Activated CD4-positive, alpha-beta T cell treated with anti-CD3 and anti-CD28 coated beads, Interleukin-2, amount 10 ng/mL, durations not matched to agents 24 days and 14 days (primary cell): ENCODE data around the gene LSM3. TPM values are rescaled to one million over a fixed set of nuclear protein-coding genes. Genes with fewer than 3 reads are reported as not detected.

Source experiments
- DNase-seq: peaks from one replicate; pipeline ENCODE4 v3.0.0; 2022
- H3K27ac Mint-ChIP-seq: one replicate; pipeline ENCODE4 v1.8.0; 2022; ENCODE audit warnings: mild to moderate bottlenecking, mixed read lengths
- H3K27me3 Mint-ChIP-seq: one replicate; pipeline ENCODE4 v1.8.0; 2022; ENCODE audit warnings: mixed read lengths
- H3K36me3 Mint-ChIP-seq: one replicate; pipeline ENCODE4 v1.8.0; 2022; ENCODE audit warnings: low read depth, mild to moderate bottlenecking, mixed read lengths
- H3K4me1 Mint-ChIP-seq: one replicate; pipeline ENCODE4 v1.8.0; 2021; ENCODE audit warnings: mixed read lengths
- H3K4me3 Mint-ChIP-seq: one replicate; pipeline ENCODE4 v1.8.0; 2022; ENCODE audit warnings: mild to moderate bottlenecking, moderate library complexity, mixed read lengths
- H3K9me3 Mint-ChIP-seq: one replicate; pipeline ENCODE4 v1.8.0; 2021; ENCODE audit warnings: mixed read lengths
- intact Hi-C: fragments of 100-400 bp; cut with micrococcal nuclease; formaldehyde crosslinking; loops from one replicate; pipeline ENCODE4 v1.15.1; 2023
- total RNA-seq: library from RNA; stranded (reverse); gene quantifications from 2 replicates; pipeline ENCODE4 v1.2.3, GENCODE V29; 2022

LSM3 gene
- total RNA-seq, 1 donor from 2014 or later: 17.4 TPM

DNA sequence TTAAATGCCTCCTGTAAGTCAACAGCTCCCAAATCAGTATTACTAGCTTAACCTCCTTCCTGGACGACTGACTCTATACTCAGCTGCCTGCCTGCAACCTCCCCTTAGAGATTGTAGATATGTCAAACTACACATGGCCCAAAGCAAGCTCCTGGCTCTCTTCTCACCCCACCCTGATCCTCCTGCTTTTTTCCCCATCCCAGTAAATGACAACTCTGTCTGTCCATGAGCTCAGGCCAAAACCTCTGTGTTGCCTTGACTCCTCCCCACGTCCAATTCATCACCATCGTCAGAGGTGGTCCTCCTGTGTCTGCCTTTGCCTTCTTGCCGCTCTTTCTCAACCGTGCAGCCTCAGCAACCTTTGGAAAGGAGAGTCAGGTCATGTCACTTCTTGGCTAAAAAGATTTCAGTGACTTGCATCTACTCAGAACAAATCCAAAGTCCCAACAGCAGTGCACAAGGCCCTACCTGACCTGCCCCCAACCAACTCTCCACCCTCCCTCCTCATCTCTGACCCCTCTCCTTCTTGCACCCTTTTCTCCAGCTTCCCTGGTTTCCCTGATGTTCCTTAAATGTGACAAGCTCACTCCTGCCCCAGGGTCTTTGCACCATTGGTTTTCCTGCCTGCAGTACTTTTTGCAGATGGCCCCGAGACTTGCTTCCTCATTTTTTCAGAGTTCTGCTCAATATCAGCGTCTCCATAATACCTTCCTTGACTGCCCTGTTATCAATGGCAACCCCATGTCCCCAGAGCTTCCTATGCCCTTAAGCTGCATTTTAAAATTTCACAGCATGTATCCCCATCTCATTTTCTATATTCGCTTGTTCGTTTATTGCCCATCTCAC is 52.8 kb downstream of the LSM3 start:
- no peak for DNase-seq
- Mint-ChIP-seq H3K4me3 (no peak overlapping the region), H3K9me3 (peaks cover 5% of the 10 kb centered on the region), H3K27me3 (peaks cover 22% of the 10 kb centered on the region), H3K4me1 (peaks cover 8% of the 10 kb centered on the region), H3K27ac (no peak overlapping the region), H3K36me3 (peaks cover 2% of the 10 kb centered on the region)
- intact Hi-C loops: no loop called here

- DNase-seq: no peak
- Mint-ChIP-seq H3K27me3 (peaks cover 22% of the 10 kb centered on the region), H3K9me3 (peaks cover 5% of the 10 kb centered on the region), H3K4me1 (peaks cover 8% of the 10 kb centered on the region), H3K4me3 (no peak overlapping the region), H3K27ac (no peak overlapping the region), H3K36me3 (peaks cover 2% of the 10 kb centered on the region)
- intact Hi-C loops: no loop called here
These were observed 53.4 kb downstream of the LSM3 start for GRCh38 chr3:14231998-14232501.

- DNase-seq: no peak
- peaks cover 2% of the 10 kb centered on the region for H3K36me3 Mint-ChIP-seq
- intact Hi-C loops: no loop called here
- H3K27me3 Mint-ChIP-seq: peaks cover 20% of the 10 kb centered on the region
- H3K9me3 Mint-ChIP-seq: peaks cover 5% of the 10 kb centered on the region
- H3K27ac Mint-ChIP-seq: no peak overlapping the region
- H3K4me1 Mint-ChIP-seq: peaks cover 8% of the 10 kb centered on the region
- no peak overlapping the region for H3K4me3 Mint-ChIP-seq
These were observed 55.8 kb downstream of the LSM3 start for GRCh38 chr3:14234251-14235002.

- Mint-ChIP-seq H3K27me3 (peaks cover 20% of the 10 kb centered on the region), H3K4me3 (no peak overlapping the region), H3K27ac (no peak overlapping the region), H3K36me3 (peaks cover 2% of the 10 kb centered on the region), H3K4me1 (peaks cover 8% of the 10 kb centered on the region), H3K9me3 (peaks cover 5% of the 10 kb centered on the region)
- intact Hi-C loops: no loop called here
- DNase-seq: no peak
These were observed 56.6 kb downstream of the LSM3 start for GRCh38 chr3:14235003-14235911.

GRCh38 chr3:14235912-14236295 is 57.3 kb downstream of the LSM3 start:
- Mint-ChIP-seq H3K36me3 (peaks cover 2% of the 10 kb centered on the region), H3K4me3 (no peak overlapping the region), H3K27me3 (peaks cover 23% of the 10 kb centered on the region), H3K27ac (no peak overlapping the region), H3K9me3 (peaks cover 5% of the 10 kb centered on the region), H3K4me1 (peaks cover 8% of the 10 kb centered on the region)
- DNase-seq: no peak
- intact Hi-C loops: no loop called here

DNA sequence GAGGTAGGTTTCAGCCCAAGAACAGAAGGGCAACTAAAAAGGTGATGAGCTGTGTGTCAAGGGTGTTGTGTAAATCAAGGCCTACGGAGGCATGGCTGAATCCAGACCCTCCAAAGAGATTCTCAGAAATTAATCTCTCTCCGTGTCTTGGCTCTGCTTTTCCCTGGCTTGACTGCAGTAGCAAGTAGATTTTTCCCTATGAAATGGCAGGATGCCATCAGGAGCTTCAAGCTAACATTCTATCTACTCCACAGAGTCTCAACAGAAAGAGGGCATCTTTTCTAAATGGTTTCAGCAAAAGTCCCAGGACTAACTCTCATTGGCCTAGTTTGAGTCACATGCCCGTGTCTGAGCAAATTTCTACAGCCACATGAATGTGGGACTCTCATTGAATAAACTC is 58.3 kb downstream of the LSM3 start:
- Mint-ChIP-seq H3K9me3 (peaks cover 5% of the 10 kb centered on the region), H3K4me1 (peaks cover 8% of the 10 kb centered on the region), H3K27ac (no peak overlapping the region), H3K27me3 (peaks cover 17% of the 10 kb centered on the region), H3K36me3 (peaks cover 2% of the 10 kb centered on the region), H3K4me3 (no peak overlapping the region)
- DNase-seq: no peak
- intact Hi-C loops: no loop called here

- Mint-ChIP-seq H3K36me3 (peaks cover 2% of the 10 kb centered on the region), H3K27ac (no peak overlapping the region), H3K27me3 (peaks cover 13% of the 10 kb centered on the region), H3K4me1 (peaks cover 8% of the 10 kb centered on the region), H3K4me3 (no peak overlapping the region), H3K9me3 (peaks cover 5% of the 10 kb centered on the region)
- no peak for DNase-seq
- intact Hi-C loops: no loop called here
These were observed 58.8 kb downstream of the LSM3 start for GRCh38 chr3:14237457-14237856.

GRCh38 chr3:14238356-14238755 is 59.7 kb downstream of the LSM3 start:
- peaks cover 4% of the 10 kb centered on the region for H3K9me3 Mint-ChIP-seq
- H3K27me3 Mint-ChIP-seq: peaks cover 11% of the 10 kb centered on the region
- DNase-seq: no peak
- peaks cover 2% of the 10 kb centered on the region for H3K36me3 Mint-ChIP-seq
- intact Hi-C loops: no loop called here
- peaks cover 6% of the 10 kb centered on the region for H3K4me1 Mint-ChIP-seq
- H3K27ac Mint-ChIP-seq: no peak overlapping the region
- no peak overlapping the region for H3K4me3 Mint-ChIP-seq

DNA sequence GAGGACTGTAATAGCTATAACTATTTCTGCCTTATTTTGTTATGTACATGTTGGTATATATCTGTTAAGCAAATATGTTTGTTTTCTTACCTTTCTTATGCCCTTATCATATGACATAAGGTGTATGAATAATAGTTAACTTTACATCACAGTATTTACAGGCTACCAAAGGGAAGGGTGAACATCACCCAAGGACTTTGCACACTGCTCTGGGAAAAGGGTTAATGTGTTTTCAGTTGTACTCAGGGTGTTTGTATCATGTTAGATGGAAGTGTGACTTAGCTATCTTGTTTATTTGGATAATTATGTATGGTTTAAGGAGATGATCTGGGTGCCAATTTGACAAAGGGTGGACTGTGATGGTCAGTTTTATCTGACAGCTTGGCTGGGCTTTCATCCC is 60.3 kb downstream of the LSM3 start:
- Mint-ChIP-seq H3K4me3 (no peak overlapping the region), H3K27ac (no peak overlapping the region), H3K4me1 (peaks cover 4% of the 10 kb centered on the region), H3K9me3 (no peaks in the 10 kb centered on the region), H3K36me3 (no peaks in the 10 kb centered on the region), H3K27me3 (peaks cover 8% of the 10 kb centered on the region)
- intact Hi-C loops: no loop called here
- DNase-seq: no peak

DNA sequence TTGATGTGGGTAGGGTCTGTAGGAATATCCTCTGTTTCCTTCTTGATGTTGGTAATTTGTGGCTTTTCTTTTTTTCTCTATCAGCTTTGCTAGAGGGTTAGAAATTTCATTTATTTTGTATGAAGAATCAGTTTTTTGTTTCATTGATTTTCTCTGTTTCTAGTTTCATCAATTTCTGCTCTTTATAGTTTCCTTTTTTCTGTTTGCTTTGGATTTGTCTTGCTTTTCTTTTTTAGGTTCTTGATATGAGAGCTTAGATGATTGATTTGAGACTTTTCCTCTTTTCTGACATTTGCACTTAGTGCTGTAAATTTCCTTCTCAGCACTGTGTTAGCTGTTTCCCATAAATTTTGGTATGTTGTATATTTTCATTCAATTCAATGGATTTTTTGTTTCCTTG is 61.3 kb downstream of the LSM3 start:
- H3K4me3 Mint-ChIP-seq: no peak overlapping the region
- no peaks in the 10 kb centered on the region for H3K36me3 Mint-ChIP-seq
- H3K27ac Mint-ChIP-seq: no peak overlapping the region
- peaks cover 3% of the 10 kb centered on the region for H3K4me1 Mint-ChIP-seq
- DNase-seq: no peak
- intact Hi-C loops: no loop called here
- peaks cover 8% of the 10 kb centered on the region for H3K27me3 Mint-ChIP-seq
- no peaks in the 10 kb centered on the region for H3K9me3 Mint-ChIP-seq

- Mint-ChIP-seq H3K9me3 (no peaks in the 10 kb centered on the region), H3K4me1 (no peaks in the 10 kb centered on the region), H3K36me3 (no peaks in the 10 kb centered on the region), H3K27me3 (peaks cover 8% of the 10 kb centered on the region), H3K4me3 (no peak overlapping the region), H3K27ac (no peak overlapping the region)
- no peak for DNase-seq
- intact Hi-C loops: no loop called here
These were observed 61.7 kb downstream of the LSM3 start for GRCh38 chr3:14240366-14240765.

GRCh38 chr3:14241716-14242115 is 63.1 kb downstream of the LSM3 start:
- intact Hi-C loops: no loop called here
- Mint-ChIP-seq H3K4me1 (no peaks in the 10 kb centered on the region), H3K27ac (no peak overlapping the region), H3K36me3 (no peaks in the 10 kb centered on the region), H3K9me3 (no peaks in the 10 kb centered on the region), H3K27me3 (peaks cover 8% of the 10 kb centered on the region), H3K4me3 (no peak overlapping the region)
- DNase-seq: no peak

GRCh38 chr3:14242490-14243311 is 64.1 kb downstream of the LSM3 start:
- Mint-ChIP-seq H3K36me3 (no peaks in the 10 kb centered on the region), H3K27me3 (peaks cover 8% of the 10 kb centered on the region), H3K27ac (no peak overlapping the region), H3K4me1 (no peaks in the 10 kb centered on the region), H3K4me3 (no peak overlapping the region), H3K9me3 (no peaks in the 10 kb centered on the region)
- intact Hi-C loops: no loop called here
- DNase-seq: no peak
